Transverse colon (tissue), 4 donors: ENCODE data around the gene ONECUT3. TPM values are rescaled to one million over a fixed set of nuclear protein-coding genes. Genes with fewer than 3 reads are reported as not detected.
"Not testable (repeated sequence)": the region's sequence is repeated elsewhere in the genome, so short reads cannot be mapped to it uniquely, and the experiment has no call there.

ENCODE experiments used
- DNase-seq: peaks from one replicate; pipeline ENCODE4 v3.0.0-alpha.2; 2019
- H3K27ac ChIP-seq, 4 donors: fragments of 200-600 bp; sonication (generic); 2 replicates each; pipeline ENCODE4 v1.5.1; 2016 to 2018; ENCODE audit warnings: inconsistent platforms in 4 of 4
- H3K27me3 ChIP-seq: fragments of 200-600 bp; sonication (generic); 2 replicates; pipeline ENCODE4 v1.5.1; 2017; ENCODE audit warnings: inconsistent platforms
- H3K36me3 ChIP-seq, 4 donors: fragments of 200-600 bp; sonication (generic); 2 replicates each; pipeline ENCODE4 v1.5.1; 2017 to 2019; ENCODE audit warnings: inconsistent platforms in 4 of 4
- H3K4me1 ChIP-seq, 4 donors: fragments of 200-600 bp; sonication (generic); 2 replicates each; pipeline ENCODE4 v1.5.1; 2017 to 2020; ENCODE audit warnings: inconsistent platforms in 4 of 4
- H3K4me3 ChIP-seq, 4 donors: fragments of 200-600 bp; sonication (generic); 1 replicate in 1 of 4; 2 replicates in 3 of 4; pipeline versions ENCODE4 v1.5.1 to v1.6.1; 2017 to 2019; ENCODE audit warnings: inconsistent platforms in 4 of 4
- H3K9me3 ChIP-seq, 2 donors: fragments of 200-600 bp; sonication (generic); 2 replicates each; pipeline ENCODE4 v1.5.1; 2017 to 2019; ENCODE audit warnings: inconsistent platforms in 2 of 2
- CTCF ChIP-seq, 5 experiments: fragments of 200-600 bp in 3 of 5; fragments of 450-650 bp in 2 of 5; sonication (generic) in 3 of 5; IDR thresholded peaks; 1 replicate in 2 of 5; 2 replicates in 3 of 5; pipeline ENCODE4 v1.5.1; 2016 to 2017; ENCODE audit warnings: antibody characterized with exemption in 5 of 5, inconsistent platforms in 3 of 5, mild to moderate bottlenecking in 2 of 5, moderate library complexity in 1 of 5
- EP300 ChIP-seq: sonication (generic); formaldehyde crosslinking; IDR thresholded peaks from one replicate; pipeline ENCODE4 v1.6.1; 2017; ENCODE audit warnings: antibody characterized with exemption, low read depth
- POLR2A ChIP-seq: fragments of 450-650 bp; IDR thresholded peaks from one replicate; pipeline ENCODE4 v1.6.1; 2016; ENCODE audit warnings: antibody characterized with exemption, mild to moderate bottlenecking, moderate library complexity
- POLR2AphosphoS5 ChIP-seq, 3 donors: sonication (generic); formaldehyde crosslinking; IDR thresholded peaks; one replicate each; pipeline ENCODE4 v1.6.1; 2016; ENCODE audit warnings: antibody characterized with exemption in 3 of 3
- WGBS, 2 donors: methylation state at CpG; one replicate each; pipeline ENCODE4 v1.1.5; 2018; ENCODE audit warnings: low coverage in 1 of 2; 5-methylcytosine and 5-hydroxymethylcytosine counted together
- in situ Hi-C, 4 donors: fragments of 200-750 bp; cut with MboI; loops; one replicate each; pipeline versions ENCODE4 v1.15.0 to v1.15.1; 2017; ENCODE audit warnings: low sequenced_read_pairs in 3 of 4, low pct_ligation_motif_present in 1 of 4, low pct_unique_long_range_greater_than_20kb in 1 of 4
- intact Hi-C: fragments of 100-400 bp; cut with DNase I; formaldehyde crosslinking; loops from one replicate; pipeline ENCODE4 v1.15.1; 2023; ENCODE audit warnings: low total_unique reads
- total RNA-seq, 4 donors: library from RNA; depleted of rRNA; stranded (reverse); fragments of >200 nt; gene quantifications; one replicate each; pipeline ENCODE4 v1.1.0, GENCODE V29; 2016

The ONECUT3 gene
- not detected for total RNA-seq

DNA sequence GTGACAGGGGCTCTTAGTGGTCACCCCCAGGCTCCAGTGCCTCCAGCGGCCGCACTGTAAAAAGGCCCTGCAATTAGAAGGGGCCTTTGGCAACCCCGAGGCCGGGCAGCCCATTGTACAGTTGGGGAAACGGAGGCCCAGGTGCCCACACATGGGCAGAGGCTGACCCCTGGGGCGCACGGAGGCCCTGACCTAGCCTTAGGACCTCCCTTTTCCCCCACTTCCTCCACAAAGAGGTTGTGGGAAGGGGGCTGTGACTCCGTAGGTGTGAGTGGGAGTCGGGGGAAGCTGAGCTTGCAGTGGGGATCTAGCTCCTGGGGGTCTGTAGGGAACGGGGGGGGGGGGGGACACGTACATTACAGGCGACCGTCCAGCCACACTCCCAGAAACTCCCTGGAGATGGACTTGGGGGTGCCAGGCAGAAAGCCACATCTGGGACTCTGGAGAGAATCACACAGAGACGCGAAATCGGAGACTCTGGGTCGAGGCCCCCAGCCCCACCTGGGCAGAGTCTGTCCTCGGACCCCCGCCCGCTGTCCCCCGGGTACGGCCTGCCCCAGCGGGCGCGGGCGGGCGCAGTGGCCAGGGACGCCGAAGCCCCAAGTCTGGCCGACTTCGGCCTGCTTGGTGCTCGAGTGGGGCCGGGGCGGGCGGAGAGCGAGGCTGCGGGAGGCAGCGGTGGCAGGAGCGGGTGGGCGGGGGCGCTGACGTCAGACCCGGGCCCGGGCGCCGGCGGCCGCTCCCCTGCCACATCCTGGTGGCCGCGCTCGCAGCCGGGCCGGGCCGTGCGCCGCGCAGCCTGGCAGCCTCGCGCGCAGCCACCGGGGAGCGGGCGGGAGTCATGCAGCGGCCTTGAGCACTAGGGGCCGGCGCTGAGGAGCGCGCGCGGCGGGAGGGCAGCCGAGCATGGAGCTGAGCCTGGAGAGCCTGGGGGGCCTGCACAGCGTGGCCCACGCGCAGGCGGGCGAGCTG lies at the start of gene ONECUT3:
Gene ONECUT3 (plus strand): TSS at position 750 of the 972 bp plus-strand sequence. CDS start 157 bp downstream, at position 907.
- no peaks in the 10 kb centered on the region for H3K36me3 ChIP-seq
- no peak within 1 kb of the TSS for H3K4me3 ChIP-seq
- peaks cover 18 to 37% (median 27%) of the 10 kb centered on the region in 4 donors for H3K4me1 ChIP-seq
- in situ Hi-C loops: no loop called here
- TF ChIP-seq EP300 (no peak), POLR2A (no peak), CTCF (IDR thresholded peaks at IDR 0.05) (no peak)
- H3K27ac ChIP-seq: no peak within 1 kb of the TSS
- H3K9me3 ChIP-seq: no peaks in the 10 kb centered on the region
- DNase-seq: no peak
- intact Hi-C loops: no loop called here
- H3K27me3 ChIP-seq: peaks cover 91% of the 10 kb centered on the region
- WGBS, 2 donors: 9% methylated on average over 38 of the region's 77 CpGs; no CpG with 5 or more reads in 1 of the 2 donors

DNA sequence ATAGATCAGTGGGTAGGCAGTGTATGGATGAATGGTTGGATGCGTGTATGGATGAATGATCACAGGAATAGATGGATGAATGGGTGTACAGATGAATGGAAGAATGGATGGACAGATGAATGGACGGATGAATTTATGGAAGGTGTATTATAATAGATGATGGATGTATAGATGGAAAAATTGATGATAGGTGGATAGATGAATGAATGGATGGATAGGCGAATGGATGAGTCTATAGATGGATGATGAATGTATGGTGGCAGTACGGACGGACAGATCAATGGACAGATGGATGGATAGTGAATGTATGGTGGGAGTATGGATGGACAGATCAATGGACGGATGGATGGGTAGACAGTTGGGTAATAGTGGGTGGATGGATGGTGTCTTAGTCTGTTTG lies 49.0 kb upstream of the ONECUT3 start:
- no peak overlapping the region for H3K4me3 ChIP-seq
- no peak for DNase-seq
- no peaks in the 10 kb centered on the region for H3K4me1 ChIP-seq
- no peaks in the 10 kb centered on the region for H3K9me3 ChIP-seq
- WGBS, 2 donors: 86 to 87% methylated on average over 6 of the region's 6 CpGs
- intact Hi-C loops (no loop called here), in situ Hi-C loops (no loop called here)
- no peak overlapping the region for H3K27ac ChIP-seq
- H3K27me3 ChIP-seq: peaks cover 55% of the 10 kb centered on the region
- TF ChIP-seq POLR2AphosphoS5 (IDR thresholded peaks at IDR 0.05) (no peak), CTCF (IDR thresholded peaks at IDR 0.05) (no peak), EP300 (no peak), POLR2A (no peak)
- H3K36me3 ChIP-seq: no peaks in the 10 kb centered on the region

- no peak overlapping the region for H3K4me3 ChIP-seq
- TF ChIP-seq POLR2AphosphoS5 (IDR thresholded peaks at IDR 0.05) (no peak), CTCF (IDR thresholded peaks at IDR 0.05) (no peak), POLR2A (no peak)
- 71 to 75% methylated on average over 2 of the region's 2 CpGs for WGBS, 2 donors
- peaks cover 53% of the 10 kb centered on the region for H3K27me3 ChIP-seq
- intact Hi-C loops (no loop called here), in situ Hi-C loops (no loop called here)
- H3K9me3 ChIP-seq: no peaks in the 10 kb centered on the region
- no peak for DNase-seq
- H3K36me3 ChIP-seq: no peaks in the 10 kb centered on the region
- no peaks in the 10 kb centered on the region for H3K4me1 ChIP-seq
- no peak overlapping the region for H3K27ac ChIP-seq
Observed at GRCh38 chr19:1705367-1705766, 47.9 kb upstream of the ONECUT3 start.

- intact Hi-C loops, in situ Hi-C loops, H3K36me3 ChIP-seq, H3K4me1 ChIP-seq, H3K4me3 ChIP-seq, H3K27ac ChIP-seq, H3K9me3 ChIP-seq, DNase-seq: not testable (repeated sequence)
- 87% methylated on average over 14 of the region's 14 CpGs; no CpG with 5 or more reads in 1 of the 2 donors for WGBS, 2 donors
- H3K27me3 ChIP-seq: peaks cover 49% of the 10 kb centered on the region
Observed at GRCh38 chr19:1706646-1707045, 46.7 kb upstream of the ONECUT3 start.
